IMR-90 (cell line): ENCODE data around the gene DZIP1. TPM values are rescaled to one million over a fixed set of nuclear protein-coding genes. Genes with fewer than 3 reads are reported as not detected.

Experiments used
- ATAC-seq: fragments of 200-7000 bp; cut with Tn5 transposase; 2 replicates; pipeline ENCODE4 v1.9.1; 2020; ENCODE audit warnings: low read depth, mild to moderate bottlenecking, moderate library complexity
- BruUV-seq: library from RNA; stranded (reverse); fragments of 400-500 nt; replicated peaks from 2 replicates; lab custom pipeline; 2021; lab: Mats Ljungman, UMichigan
- CTCF ChIA-PET: fragments of 300-600 bp; formaldehyde crosslinking; extraction: SDS; loops from one replicate; lab custom pipeline; 2021; ENCODE audit warnings: antibody characterized with exemption; lab: Yijun Ruan, JAX
- POLR2A ChIA-PET: fragments of 300-600 bp; sonication (Branson Sonifier 250); formaldehyde crosslinking; loops from one replicate; lab custom pipeline; 2022; ENCODE audit warnings: antibody characterized with exemption; ENCODE audit not compliant: unreplicated experiment; lab: Charles Lee
- DNase-seq: peaks from one replicate; pipeline ENCODE4 v3.0.0; 2013
- H2AFZ ChIP-seq: replicated peaks from 2 replicates; pipeline ENCODE3; 2013; ENCODE audit warnings: low read length, mild to moderate bottlenecking; ENCODE audit not compliant: poor library complexity
- H2AK5ac ChIP-seq: 2 replicates; pipeline ENCODE4 v1.6.1; 2013; ENCODE audit warnings: low read depth, low read length, inconsistent platforms
- H2AK9ac ChIP-seq: replicated peaks from 2 replicates; pipeline ENCODE3; 2013; ENCODE audit warnings: mild to moderate bottlenecking, low read depth, low read length, moderate library complexity; ENCODE audit not compliant: poor library complexity
- H2BK120ac ChIP-seq: 2 replicates; pipeline ENCODE4 v1.6.1; 2013; ENCODE audit warnings: low read depth, low read length, inconsistent platforms
- H2BK15ac ChIP-seq: 3 replicates; pipeline ENCODE4 v1.6.1; 2013; ENCODE audit warnings: low read depth, low read length, inconsistent platforms
- H2BK20ac ChIP-seq: 2 replicates; pipeline ENCODE4 v1.6.1; 2013; ENCODE audit warnings: low read depth, mild to moderate bottlenecking, inconsistent platforms, low read length, moderate library complexity
- H2BK5ac ChIP-seq: 2 replicates; pipeline ENCODE4 v1.6.1; 2013; ENCODE audit warnings: mild to moderate bottlenecking, low read depth, low read length, inconsistent platforms; ENCODE audit not compliant: poor library complexity, severe bottlenecking
- H3K14ac ChIP-seq: replicated peaks from 2 replicates; pipeline ENCODE4 v1.6.1; 2013; ENCODE audit warnings: low read depth, low read length, inconsistent platforms
- H3K18ac ChIP-seq: 2 replicates; pipeline ENCODE4 v1.6.1; 2013; ENCODE audit warnings: low read depth, low read length, control low read depth
- H3K23ac ChIP-seq: 2 replicates; pipeline ENCODE4 v1.6.1; 2013; ENCODE audit warnings: low read depth, low read length, inconsistent platforms
- H3K27ac ChIP-seq: 2 replicates; pipeline ENCODE4 v1.5.1; 2013; ENCODE audit warnings: mild to moderate bottlenecking, control low read depth, low read length; ENCODE audit not compliant: insufficient read depth
- H3K27me3 ChIP-seq: 2 replicates; pipeline ENCODE4 v1.6.1; 2013; ENCODE audit warnings: low read length; ENCODE audit not compliant: control insufficient read depth, insufficient read depth
- H3K36me3 ChIP-seq: 2 replicates; pipeline ENCODE4 v1.6.1; 2013; ENCODE audit warnings: low read length, mixed read lengths; ENCODE audit not compliant: control insufficient read depth, insufficient read depth
- H3K4ac ChIP-seq: 2 replicates; pipeline ENCODE4 v1.6.1; 2013; ENCODE audit warnings: low read depth, low read length, inconsistent platforms
- H3K4me1 ChIP-seq: 2 replicates; pipeline ENCODE4 v1.6.1; 2013; ENCODE audit warnings: low read length, mixed read lengths; ENCODE audit not compliant: control insufficient read depth, insufficient read depth
- H3K4me2 ChIP-seq: 2 replicates; pipeline ENCODE4 v1.6.1; 2013; ENCODE audit warnings: low read depth, mild to moderate bottlenecking, control low read depth, low read length, moderate library complexity
- H3K4me3 ChIP-seq: 2 replicates; pipeline ENCODE4 v1.5.1; 2013; ENCODE audit warnings: low read depth, mild to moderate bottlenecking, control low read depth, low read length, moderate library complexity; ENCODE audit not compliant: insufficient read depth
- H3K56ac ChIP-seq: 2 replicates; pipeline ENCODE4 v1.6.1; 2013; ENCODE audit warnings: low read length, inconsistent platforms; ENCODE audit not compliant: insufficient read depth; ENCODE audit errors: extremely low read depth
- H3K79me1 ChIP-seq, 2 experiments: 2 replicates each; pipeline ENCODE4 v1.6.1; 2013; ENCODE audit warnings: low read length in 2 of 2, inconsistent platforms in 1 of 2, low read depth in 1 of 2
- H3K9ac ChIP-seq: 2 replicates; pipeline ENCODE4 v1.6.1; 2013; ENCODE audit warnings: low read depth, low read length, control low read depth
- H3K9me1 ChIP-seq: 2 replicates; pipeline ENCODE4 v1.6.1; 2013; ENCODE audit warnings: low read length, inconsistent platforms; ENCODE audit not compliant: insufficient read depth
- H3K9me3 ChIP-seq: 2 replicates; pipeline ENCODE4 v1.6.1; 2013; ENCODE audit warnings: low read length; ENCODE audit not compliant: control insufficient read depth, insufficient read depth
- H4K20me1 ChIP-seq: 2 replicates; pipeline ENCODE4 v1.6.1; 2013; ENCODE audit warnings: low read length, inconsistent platforms; ENCODE audit not compliant: insufficient read depth
- H4K5ac ChIP-seq: 2 replicates; pipeline ENCODE4 v1.6.1; 2013; ENCODE audit warnings: mild to moderate bottlenecking, low read depth, low read length, control low read depth
- H4K8ac ChIP-seq, 2 experiments: 2 replicates each; pipeline ENCODE4 v1.6.1; 2013; ENCODE audit warnings: low read depth in 2 of 2, low read length in 2 of 2, control low read depth in 1 of 2, inconsistent platforms in 1 of 2
- H4K91ac ChIP-seq: 2 replicates; pipeline ENCODE4 v1.6.1; 2013; ENCODE audit warnings: low read depth, low read length, inconsistent platforms; ENCODE audit not compliant: insufficient read depth
- BHLHE40 ChIP-seq: fragments of 150-350 bp; IDR thresholded peaks from 2 replicates; pipeline ENCODE4 v1.6.1; 2016; ENCODE audit warnings: mild to moderate bottlenecking, low read depth, low read length
- CEBPB ChIP-seq: IDR thresholded peaks from 2 replicates; pipeline ENCODE4 v1.6.1; 2012; ENCODE audit warnings: low read depth, low read length, improper control_type of control experiment
- CHD1 ChIP-seq: IDR thresholded peaks from 2 replicates; pipeline ENCODE4 v1.6.1; 2012; ENCODE audit warnings: low read depth, low read length, improper control_type of control experiment
- CTCF ChIP-seq: conservative IDR thresholded peaks from 2 replicates; pipeline ENCODE4 v1.5.1; 2012; ENCODE audit warnings: mild to moderate bottlenecking, low read depth, low read length, improper control_type of control experiment
- ELK1 ChIP-seq: fragments of 150-350 bp; IDR thresholded peaks from 2 replicates; pipeline ENCODE4 v1.6.1; 2016; ENCODE audit warnings: low read depth, mild to moderate bottlenecking, low read length, moderate library complexity, borderline replicate concordance
- FOS ChIP-seq: fragments of 150-350 bp; IDR thresholded peaks from 2 replicates; pipeline ENCODE4 v1.6.1; 2016; ENCODE audit warnings: low read depth, low read length
- MAFK ChIP-seq: IDR thresholded peaks from 2 replicates; pipeline ENCODE4 v1.6.1; 2012; ENCODE audit warnings: low read depth, low read length, improper control_type of control experiment
- MAZ ChIP-seq: IDR thresholded peaks from 2 replicates; pipeline ENCODE4 v1.6.1; 2012; ENCODE audit warnings: low read depth, mild to moderate bottlenecking, low read length, improper control_type of control experiment, moderate library complexity, borderline replicate concordance
- MXI1 ChIP-seq: IDR thresholded peaks from 2 replicates; pipeline ENCODE4 v1.6.1; 2012; ENCODE audit warnings: low read depth, mild to moderate bottlenecking, low read length, moderate library complexity, borderline replicate concordance
- NFE2L2 ChIP-seq: fragments of 150-350 bp; IDR thresholded peaks from 2 replicates; pipeline ENCODE4 v1.6.1; 2016; ENCODE audit warnings: low read depth, mild to moderate bottlenecking, low read length
- POLR2A ChIP-seq: IDR thresholded peaks from 2 replicates; pipeline ENCODE4 v1.6.1; 2012; ENCODE audit warnings: mild to moderate bottlenecking, low read depth, low read length
- RAD21 ChIP-seq: IDR thresholded peaks from 2 replicates; pipeline ENCODE4 v1.6.1; 2012; ENCODE audit warnings: low read length, improper control_type of control experiment
- RCOR1 ChIP-seq: IDR thresholded peaks from 2 replicates; pipeline ENCODE4 v1.6.1; 2012; ENCODE audit warnings: mild to moderate bottlenecking, low read length, improper control_type of control experiment; ENCODE audit not compliant: insufficient replicate concordance
- RFX5 ChIP-seq: IDR thresholded peaks from 2 replicates; pipeline ENCODE4 v1.8.0; 2012; ENCODE audit warnings: low read depth, mild to moderate bottlenecking, low read length, moderate library complexity
- SMC3 ChIP-seq: fragments of 150-350 bp; IDR thresholded peaks from 2 replicates; pipeline ENCODE4 v1.6.1; 2016; ENCODE audit warnings: low read depth, mild to moderate bottlenecking, antibody characterized with exemption, low read length, moderate library complexity
- USF2 ChIP-seq: fragments of 150-350 bp; IDR thresholded peaks from 2 replicates; pipeline ENCODE4 v1.6.1; 2017; ENCODE audit warnings: mild to moderate bottlenecking, antibody characterized with exemption, low read length, low read depth
- WGBS, 2 experiments: methylation state at CpG; one replicate each; pipeline versions ENCODE4 v1.1.5 to v1.1.7; 2013; ENCODE audit warnings: missing lambda C conversion rate in 2 of 2; ENCODE audit not compliant: insufficient read length in 1 of 2; ENCODE audit errors: extremely low coverage in 2 of 2; 5-methylcytosine and 5-hydroxymethylcytosine counted together
- dilution Hi-C: fragments of 300-500 bp; cut with HindIII; formaldehyde crosslinking; loops from one replicate; pipeline ENCODE4 v1.14.3; 2018; ENCODE audit warnings: low sequenced_read_pairs; ENCODE audit not compliant: unreplicated experiment
- in situ Hi-C: fragments of 300-500 bp; cut with MboI; formaldehyde crosslinking; loops from 3 replicates; pipeline ENCODE4 v1.14.3; 2019; ENCODE audit warnings: low sequenced_read_pairs, inconsistent platforms, mixed read lengths
- intact Hi-C: fragments of 100-400 bp; cut with micrococcal nuclease; formaldehyde crosslinking; loops from 2 replicates; pipeline ENCODE4 v1.10.0; 2022
- polyA plus RNA-seq, 3 experiments: library from polyadenylated mRNA; depleted of rRNA; stranded (reverse); fragments of >200 nt; gene quantifications; 2 replicates each; pipeline ENCODE4 v1.2.3, GENCODE V29; 2012; ENCODE audit warnings: low replicate concordance in 1 of 3
- total RNA-seq: library from RNA; depleted of rRNA; stranded (reverse); fragments of >200 nt; gene quantifications from 2 replicates; pipeline ENCODE4 v1.2.3, GENCODE V29; 2012

DZIP1 gene
- total and polyA plus RNA-seq, 2 of the 4 experiments (the other 2 are of a cell fraction), result 12.2 to 15.9 TPM

GRCh38 chr13:95684418-95684817, 39.9 kb upstream of the DZIP1 start:
- no peak overlapping the region for H3K14ac ChIP-seq
- no peak overlapping the region for H3K4me3 ChIP-seq
- H3K27me3 ChIP-seq, result no peaks in the 10 kb centered on the region
- no peak overlapping the region for H3K27ac ChIP-seq
- DNase-seq (no peak), ATAC-seq (no peak)
- H3K79me1 ChIP-seq, result peaks cover 4 to 58% of the 10 kb centered on the region in 2 experiments; a peak in 3 of 4 replicates
- no peak overlapping the region for H2BK20ac ChIP-seq
- no peak overlapping the region for H2BK15ac ChIP-seq
- dilution Hi-C loops (no loop called here), in situ Hi-C loops (no loop called here), intact Hi-C loops (no loop called here)
- no peaks in the 10 kb centered on the region for H3K9me1 ChIP-seq
- no peak overlapping the region for H3K56ac ChIP-seq
- H2BK5ac ChIP-seq, result no peak overlapping the region
- H3K4ac ChIP-seq, result no peak overlapping the region
- no peak overlapping the region for H2BK120ac ChIP-seq
- WGBS, 2 experiments, result 81% methylated on average over 2 of the region's 2 CpGs; no CpG with 5 or more reads in 1 of the 2 experiments
- POLR2A ChIA-PET, result no interaction called here
- H2AK5ac ChIP-seq, result no peak overlapping the region
- H3K9me3 ChIP-seq, result no peaks in the 10 kb centered on the region
- no peak overlapping the region for H2AK9ac ChIP-seq
- no peaks in the 10 kb centered on the region for H3K36me3 ChIP-seq
- no TSS peak for BruUV-seq
- H4K91ac ChIP-seq, result no peak overlapping the region
- no peak overlapping the region for H4K8ac ChIP-seq
- H3K23ac ChIP-seq, result no peak overlapping the region
- peaks cover 41% of the 10 kb centered on the region for H4K20me1 ChIP-seq
- H3K18ac ChIP-seq, result no peak overlapping the region
- no peak overlapping the region for H4K5ac ChIP-seq
- H3K4me2 ChIP-seq, result no peak overlapping the region
- H3K9ac ChIP-seq, result no peak overlapping the region
- H3K4me1 ChIP-seq, result no peaks in the 10 kb centered on the region
- TF ChIP-seq FOS (no peak), ELK1 (no peak), POLR2A (no peak), CEBPB (no peak), USF2 (no peak), CHD1 (no peak), MXI1 (no peak), MAZ (no peak), BHLHE40 (no peak), MAFK (no peak), CTCF (no peak), NFE2L2 (no peak), SMC3 (no peak), RCOR1 (no peak), RAD21 (no peak), RFX5 (no peak)
- CTCF ChIA-PET, result no interaction called here
- no peak overlapping the region for H2AFZ ChIP-seq
